ENCODE results near the gene POF1B. TPM values are rescaled to one million over a fixed set of nuclear protein-coding genes. Genes with fewer than 3 reads are reported as not detected.

POF1B gene
- polyA plus RNA-seq, 1 donor from 2014 or later: not detected

GRCh38 chrX:85391185-85391877 is 11.9 kb upstream of the POF1B start:
- H4K20me1 ChIP-seq (ENCODE audit: insufficient read depth): no peaks in the 10 kb centered on the region
- H3K79me2 ChIP-seq (replicated peaks; ENCODE audit: insufficient read depth, low read length): no peaks in the 10 kb centered on the region
- no peaks in the 10 kb centered on the region for H3K9me2 ChIP-seq (ENCODE audit: insufficient read depth, low read length)
- H3K9me3 ChIP-seq (ENCODE audit: low read length): no peaks in the 10 kb centered on the region
- H3K4me3 ChIP-seq (ENCODE audit: low read length): no peak overlapping the region
- H2AFZ ChIP-seq (ENCODE audit: low read depth, low read length): no peak overlapping the region
- no peak for TF ChIP-seq CTCF (IDR thresholded peaks at IDR 0.05; ENCODE audit: poor library complexity, severe bottlenecking)
- TF ChIP-seq EP300 (conservative IDR thresholded peaks at IDR 0.05; ENCODE audit: poor library complexity, severe bottlenecking): peak; percentile 80
- no peak for TF ChIP-seq SMC3 (conservative IDR thresholded peaks at IDR 0.05; ENCODE audit: poor library complexity)
- TF ChIP-seq EZH2 (IDR thresholded peaks at IDR 0.05; ENCODE audit: borderline replicate concordance, insufficient read depth, low read length, poor library complexity, severe bottlenecking): no peak
- no peak for TF ChIP-seq RAD21 (conservative IDR thresholded peaks at IDR 0.05)
- TF ChIP-seq MXI1 (conservative IDR thresholded peaks at IDR 0.05; ENCODE audit: poor library complexity, severe bottlenecking): no peak
- TF ChIP-seq POLR2AphosphoS5 (IDR thresholded peaks at IDR 0.05): peak; percentile 33
- TF ChIP-seq TAF1 (IDR thresholded peaks at IDR 0.05; ENCODE audit: low read depth): no peak
- no peak for TF ChIP-seq REST (IDR thresholded peaks at IDR 0.05; ENCODE audit: borderline replicate concordance)
- H3K36me3 ChIP-seq (ENCODE audit: insufficient read depth, low read length): no peaks in the 10 kb centered on the region
- no peak overlapping the region for H3K4me2 ChIP-seq (ENCODE audit: low read length)
- no peak overlapping the region for H3K27ac ChIP-seq (ENCODE audit: low read length)
- H3K9ac ChIP-seq (ENCODE audit: low read length): no peak overlapping the region
- no peaks in the 10 kb centered on the region for H3K27me3 ChIP-seq (ENCODE audit: insufficient read depth, low read depth, low read length)
- no peaks in the 10 kb centered on the region for H3F3A ChIP-seq (ENCODE audit: insufficient read depth, low read length, poor library complexity, severe bottlenecking)

GRCh38 chrX:85381602-85382001 is 2.1 kb upstream of the POF1B start:
- Histone ChIP-seq H4K20me1 (ENCODE audit: insufficient read depth) (no peaks in the 10 kb centered on the region), H3K79me2 (replicated peaks; ENCODE audit: insufficient read depth, low read length) (no peaks in the 10 kb centered on the region), H3K9me3 (ENCODE audit: low read length) (no peaks in the 10 kb centered on the region), H3K4me3 (ENCODE audit: low read length) (no peak overlapping the region), H2AFZ (ENCODE audit: low read depth, low read length) (no peak overlapping the region), H3K27me3 (ENCODE audit: insufficient read depth, low read depth, low read length) (no peaks in the 10 kb centered on the region), H3F3A (ENCODE audit: insufficient read depth, low read length, poor library complexity, severe bottlenecking) (no peaks in the 10 kb centered on the region), H3K9ac (ENCODE audit: low read length) (no peak overlapping the region), H3K4me2 (ENCODE audit: low read length) (no peak overlapping the region), H3K27ac (ENCODE audit: low read length) (no peak overlapping the region), H3K36me3 (ENCODE audit: insufficient read depth, low read length) (no peaks in the 10 kb centered on the region), H3K9me2 (ENCODE audit: insufficient read depth, low read length) (no peaks in the 10 kb centered on the region)
- TF ChIP-seq MXI1 (conservative IDR thresholded peaks at IDR 0.05; ENCODE audit: poor library complexity, severe bottlenecking) (no peak), TAF1 (IDR thresholded peaks at IDR 0.05; ENCODE audit: low read depth) (no peak), EP300 (conservative IDR thresholded peaks at IDR 0.05; ENCODE audit: poor library complexity, severe bottlenecking) (no peak), POLR2AphosphoS5 (IDR thresholded peaks at IDR 0.05) (no peak)

Data from neural cell (in vitro differentiated cells).